A549 (cell line): ENCODE measurements around the gene UNKL. TPM values are rescaled to one million over a fixed set of nuclear protein-coding genes. Genes with fewer than 3 reads are reported as not detected.

Experiments used
- ATAC-seq, 2 experiments: fragments of 200-7000 bp in 1 of 2; fragments of >200 bp in 1 of 2; cut with Nextera tagmentation in 1 of 2; cut with Tn5 transposase in 1 of 2; 3 replicates each; pipeline versions ENCODE4 v1.8.0 to v1.9.1; 2018 to 2020; ENCODE audit warnings: mild to moderate bottlenecking in 1 of 2, moderate library complexity in 1 of 2
- CTCF ChIA-PET: fragments of 300-600 bp; sonication (Branson Sonifier 250); formaldehyde crosslinking; extraction: SDS; loops from one replicate; lab custom pipeline; 2021; ENCODE audit warnings: antibody characterized with exemption, inconsistent platforms; lab: Yijun Ruan, JAX
- POLR2A ChIA-PET: fragments of 350-600 bp; formaldehyde crosslinking; extraction: SDS; loops from one replicate; lab custom pipeline; 2021; ENCODE audit warnings: antibody characterized with exemption, inconsistent platforms; lab: Yijun Ruan, JAX
- DNase-seq, 2 experiments: peaks; one replicate each; pipeline versions ENCODE4 v3.0.0 to v3.0.0-alpha.2; 2011 to 2016; ENCODE audit warnings: low read depth in 1 of 2, low spot score in 1 of 2
- FAIRE-seq: peaks from 2 replicates; lab custom pipeline; 2011; peaks lifted over from hg19 to GRCh38; lab: Jason Lieb, UNC
- H3K27ac ChIP-seq, 2 experiments: fragments of >200 bp; sonication (Bioruptor Twin); formaldehyde crosslinking; 3 replicates each; pipeline ENCODE4 v1.5.1; 2016 to 2017
- H3K4me1 ChIP-seq: fragments of >200 bp; sonication (Bioruptor Twin); formaldehyde crosslinking; 3 replicates; pipeline ENCODE4 v1.6.1; 2016
- H3K4me2 ChIP-seq: fragments of >200 bp; sonication (Bioruptor Twin); formaldehyde crosslinking; 3 replicates; pipeline ENCODE4 v1.6.1; 2016
- H3K4me3 ChIP-seq: fragments of >200 bp; sonication (Bioruptor Twin); formaldehyde crosslinking; 3 replicates; pipeline ENCODE4 v1.5.1; 2016
- H3K9me3 ChIP-seq: fragments of >200 bp; sonication (Bioruptor Twin); formaldehyde crosslinking; 3 replicates; pipeline ENCODE4 v1.6.1; 2016
- BCL3 ChIP-seq: fragments of >200 bp; sonication (Bioruptor Twin); formaldehyde crosslinking; IDR thresholded peaks from 3 replicates; pipeline ENCODE4 v1.6.1; 2016
- CBX8 ChIP-seq: fragments of 200-600 bp; sonication (generic); IDR thresholded peaks from 2 replicates; pipeline ENCODE4 v1.6.1; 2016
- CEBPB ChIP-seq, 2 experiments: fragments of >200 bp in 1 of 2; sonication (Bioruptor Twin) in 1 of 2; formaldehyde crosslinking in 1 of 2; IDR thresholded peaks; 2 replicates each; pipeline ENCODE4 v1.6.1; 2012 to 2016
- CHD4 ChIP-seq: fragments of 200-600 bp; sonication (generic); IDR thresholded peaks from 2 replicates; pipeline ENCODE4 v1.6.1; 2016; ENCODE audit warnings: antibody characterized with exemption, mild to moderate bottlenecking, borderline replicate concordance
- EHF ChIP-seq: fragments of 250-450 bp; sonication (Bioruptor Pico); IDR thresholded peaks from 2 replicates; pipeline ENCODE4 v1.5.0; 2020; ENCODE audit warnings: mild to moderate bottlenecking
- EP300 ChIP-seq, 2 experiments: fragments of >200 bp; sonication (Bioruptor Twin); formaldehyde crosslinking; IDR thresholded peaks; 2 replicates in 1 of 2; 3 replicates in 1 of 2; pipeline ENCODE4 v1.6.1; 2016 to 2017
- FOSB ChIP-seq: fragments of 250-450 bp; sonication (Bioruptor Pico); IDR thresholded peaks from 2 replicates; pipeline ENCODE4 v1.5.0; 2020; ENCODE audit warnings: mild to moderate bottlenecking, moderate library complexity
- HDAC2 ChIP-seq: fragments of 200-600 bp; sonication (generic); IDR thresholded peaks from 2 replicates; pipeline ENCODE4 v1.6.1; 2016
- HEYL ChIP-seq: fragments of 250-450 bp; sonication (Bioruptor Pico); IDR thresholded peaks from 2 replicates; pipeline ENCODE4 v1.8.0; 2021; ENCODE audit warnings: mild to moderate bottlenecking, moderate library complexity
- HOXB13 ChIP-seq: fragments of 250-450 bp; sonication (Bioruptor Pico); IDR thresholded peaks from 2 replicates; pipeline ENCODE4 v1.5.0; 2020; ENCODE audit warnings: low read depth, mild to moderate bottlenecking, moderate library complexity
- KDM1A ChIP-seq: fragments of 200-600 bp; sonication (generic); IDR thresholded peaks from 2 replicates; pipeline ENCODE4 v1.6.1; 2016; ENCODE audit warnings: low read depth, mild to moderate bottlenecking
- KDM5A ChIP-seq: fragments of 200-600 bp; sonication (generic); IDR thresholded peaks from 2 replicates; pipeline ENCODE4 v1.6.1; 2016; ENCODE audit warnings: antibody characterized with exemption, mild to moderate bottlenecking
- MAZ ChIP-seq: fragments of 150-350 bp; IDR thresholded peaks from 2 replicates; pipeline ENCODE4 v1.6.1; 2014; ENCODE audit warnings: antibody characterized with exemption, low read depth, low read length, borderline replicate concordance
- MYC ChIP-seq: IDR thresholded peaks from 2 replicates; pipeline ENCODE4 v1.6.1; 2012; ENCODE audit warnings: mild to moderate bottlenecking, inconsistent platforms, low read length, improper control_type of control experiment, borderline replicate concordance
- NFE2L2 ChIP-seq: fragments of 150-350 bp; conservative IDR thresholded peaks from 2 replicates; pipeline ENCODE4 v1.6.1; 2014; ENCODE audit warnings: low read length
- NR3C1 ChIP-seq: fragments of >200 bp; sonication (Bioruptor Twin); formaldehyde crosslinking; IDR thresholded peaks from 3 replicates; pipeline ENCODE4 v1.6.1; 2017
- POLR2A ChIP-seq: IDR thresholded peaks from 2 replicates; pipeline ENCODE4 v1.6.1; 2012; ENCODE audit warnings: mild to moderate bottlenecking, low read length
- RCOR1 ChIP-seq: fragments of 150-350 bp; IDR thresholded peaks from 2 replicates; pipeline ENCODE4 v1.6.1; 2014; ENCODE audit warnings: antibody characterized with exemption, low read length, low read depth
- RFX5 ChIP-seq: fragments of 450-650 bp; IDR thresholded peaks from 2 replicates; pipeline ENCODE4 v1.7.1; 2014; ENCODE audit warnings: antibody characterized with exemption, mild to moderate bottlenecking, moderate library complexity
- RNF2 ChIP-seq: fragments of 200-600 bp; sonication (generic); IDR thresholded peaks from 2 replicates; pipeline ENCODE4 v1.6.1; 2016; ENCODE audit warnings: low read depth, mild to moderate bottlenecking, antibody characterized with exemption, moderate library complexity, borderline replicate concordance
- SMC3 ChIP-seq: fragments of >200 bp; sonication (Bioruptor Twin); formaldehyde crosslinking; IDR thresholded peaks from 3 replicates; pipeline ENCODE4 v1.6.1; 2018; ENCODE audit warnings: inconsistent platforms
- USF2 ChIP-seq: fragments of 450-650 bp; IDR thresholded peaks from 2 replicates; pipeline ENCODE4 v1.6.1; 2014; ENCODE audit warnings: antibody characterized with exemption
- WGBS: methylation state at CpG from one replicate; pipeline ENCODE4 v1.1.6; 2017; ENCODE audit errors: missing lambda C conversion rate; 5-methylcytosine and 5-hydroxymethylcytosine counted together
- polyA plus RNA-seq, 4 experiments: library from polyadenylated mRNA; depleted of rRNA in 3 of 4; stranded (reverse); fragments of >200 nt; fragmentation: RNase III in 1 of 4; extraction: RNeasy Plus Mini Kit Qiagen cat#74134 plus additional on column Dnase treatment in 1 of 4; gene quantifications; 2 replicates in 3 of 4; 3 replicates in 1 of 4; pipeline ENCODE4 v1.2.3, GENCODE V29; 2011 to 2017
- TF ChIP-seq, protein P1 (sequence below): IDR thresholded peaks from 2 replicates; pipeline ENCODE4 v1.6.1; 2012; ENCODE audit warnings: low read depth, borderline replicate concordance
- TF ChIP-seq, protein P2 (sequence below): IDR thresholded peaks from 2 replicates; pipeline ENCODE4 v1.6.1; 2012
- TF ChIP-seq, protein P3 (sequence below): IDR thresholded peaks from 2 replicates; pipeline ENCODE4 v1.6.1; 2012
- TF ChIP-seq, protein P4 (sequence below): fragments of 250-450 bp; sonication (Bioruptor Pico); IDR thresholded peaks from 2 replicates; pipeline ENCODE4 v1.5.0; 2020; ENCODE audit warnings: low read depth, mild to moderate bottlenecking, moderate library complexity

The UNKL gene
- polyA plus RNA-seq, 2 of the 4 experiments (the other 2 are of a cell fraction): 20.7 to 37.6 TPM

DNA sequence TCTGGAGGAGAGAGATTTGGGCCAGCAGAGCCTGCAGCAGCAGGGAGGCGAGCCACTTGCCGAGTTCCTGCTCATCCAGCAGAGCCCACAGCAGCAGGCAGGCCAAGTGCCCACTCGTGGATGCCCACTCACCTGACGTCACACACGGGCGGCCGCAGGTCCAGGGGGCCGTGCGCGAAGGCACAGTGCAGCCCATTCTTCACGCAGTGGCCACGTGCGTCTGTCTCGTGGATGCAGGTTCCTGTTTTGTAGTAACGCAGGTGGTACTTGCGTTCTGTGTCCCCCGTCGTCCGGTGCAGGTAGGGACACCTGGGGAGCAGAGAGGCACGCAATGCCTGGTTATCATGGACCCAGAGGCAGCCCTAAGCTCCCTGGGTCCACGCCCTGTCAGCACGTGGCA lies 11.5 kb downstream of the UNKL start:
- no peak for FAIRE-seq
- POLR2A ChIA-PET: no interaction called here

GRCh38 chr16:1401758-1402154 lies 12.7 kb downstream of the UNKL start:
- no peak for TF ChIP-seq CBX8
- no peak for TF ChIP-seq NFE2L2
- TF ChIP-seq NR3C1: no peak
- TF ChIP-seq CHD4: no peak
- TF ChIP-seq, protein P1, sequence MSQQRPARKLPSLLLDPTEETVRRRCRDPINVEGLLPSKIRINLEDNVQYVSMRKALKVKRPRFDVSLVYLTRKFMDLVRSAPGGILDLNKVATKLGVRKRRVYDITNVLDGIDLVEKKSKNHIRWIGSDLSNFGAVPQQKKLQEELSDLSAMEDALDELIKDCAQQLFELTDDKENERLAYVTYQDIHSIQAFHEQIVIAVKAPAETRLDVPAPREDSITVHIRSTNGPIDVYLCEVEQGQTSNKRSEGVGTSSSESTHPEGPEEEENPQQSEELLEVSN: no peak
- TF ChIP-seq FOSB: no peak
- TF ChIP-seq SMC3: no peak
- TF ChIP-seq RFX5: no peak
- TF ChIP-seq EP300 (IDR thresholded peaks at IDR 0.05): no peak
- TF ChIP-seq MYC: no peak
- TF ChIP-seq EHF (CRISPR knock-in tag): no peak
- no peak for TF ChIP-seq POLR2A
- Histone ChIP-seq H3K27ac (no peak overlapping the region), H3K4me1 (no peaks in the 10 kb centered on the region), H3K4me3 (no peak overlapping the region), H3K9me3 (no peaks in the 10 kb centered on the region), H3K4me2 (no peak overlapping the region)
- no peak for ATAC-seq
- no peak for FAIRE-seq
- ChIA-PET POLR2A (no interaction called here), CTCF (interaction anchor here (0.5 to 1.4 kb wide), 6 partner anchors 11 to 1191 kb away, joined by 3 to 6 read pairs (median 4); no protein-coding TSS in a partner anchor)
- no peak for DNase-seq
- 86% methylated on average over 13 of the region's 13 CpGs for WGBS

More for the DNA sequence above, 11.5 kb downstream of the UNKL start:
- CTCF ChIA-PET: interaction anchor here (1.0 to 1.2 kb wide), 2 partner anchors 8 to 22 kb away, joined by 3 read pairs; no protein-coding TSS in a partner anchor
- DNase-seq: no peak
- Histone ChIP-seq H3K4me3 (no peak overlapping the region), H3K9me3 (no peaks in the 10 kb centered on the region), H3K4me1 (peaks cover 4% of the 10 kb centered on the region; the same call in 1 of the 3 replicates)
- TF ChIP-seq HDAC2: no peak
- no peak for TF ChIP-seq BCL3
- no peak for TF ChIP-seq HOXB13 (CRISPR knock-in tag)
- no peak for TF ChIP-seq USF2
- TF ChIP-seq MAZ: no peak
- no peak for TF ChIP-seq EP300 (IDR thresholded peaks at IDR 0.05)
- no peak for TF ChIP-seq CEBPB (IDR thresholded peaks at IDR 0.05)
- TF ChIP-seq RNF2: no peak
- TF ChIP-seq, protein P2, sequence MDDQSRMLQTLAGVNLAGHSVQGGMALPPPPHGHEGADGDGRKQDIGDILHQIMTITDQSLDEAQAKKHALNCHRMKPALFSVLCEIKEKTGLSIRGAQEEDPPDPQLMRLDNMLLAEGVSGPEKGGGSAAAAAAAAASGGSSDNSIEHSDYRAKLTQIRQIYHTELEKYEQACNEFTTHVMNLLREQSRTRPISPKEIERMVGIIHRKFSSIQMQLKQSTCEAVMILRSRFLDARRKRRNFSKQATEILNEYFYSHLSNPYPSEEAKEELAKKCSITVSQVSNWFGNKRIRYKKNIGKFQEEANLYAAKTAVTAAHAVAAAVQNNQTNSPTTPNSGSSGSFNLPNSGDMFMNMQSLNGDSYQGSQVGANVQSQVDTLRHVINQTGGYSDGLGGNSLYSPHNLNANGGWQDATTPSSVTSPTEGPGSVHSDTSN: no peak
- TF ChIP-seq KDM5A: no peak
- no peak for TF ChIP-seq HEYL (CRISPR knock-in tag)
- TF ChIP-seq, protein P3, sequence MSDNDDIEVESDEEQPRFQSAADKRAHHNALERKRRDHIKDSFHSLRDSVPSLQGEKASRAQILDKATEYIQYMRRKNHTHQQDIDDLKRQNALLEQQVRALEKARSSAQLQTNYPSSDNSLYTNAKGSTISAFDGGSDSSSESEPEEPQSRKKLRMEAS: no peak
- TF ChIP-seq, protein P4, sequence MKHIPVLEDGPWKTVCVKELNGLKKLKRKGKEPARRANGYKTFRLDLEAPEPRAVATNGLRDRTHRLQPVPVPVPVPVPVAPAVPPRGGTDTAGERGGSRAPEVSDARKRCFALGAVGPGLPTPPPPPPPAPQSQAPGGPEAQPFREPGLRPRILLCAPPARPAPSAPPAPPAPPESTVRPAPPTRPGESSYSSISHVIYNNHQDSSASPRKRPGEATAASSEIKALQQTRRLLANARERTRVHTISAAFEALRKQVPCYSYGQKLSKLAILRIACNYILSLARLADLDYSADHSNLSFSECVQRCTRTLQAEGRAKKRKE (CRISPR knock-in tag): no peak
- TF ChIP-seq RCOR1: no peak
- no peak for TF ChIP-seq KDM1A
- TF ChIP-seq MYC: no peak
- TF ChIP-seq, all 56 proteins: peak for 0
- no peak for ATAC-seq
- Histone ChIP-seq H3K4me2 (no peak overlapping the region), H3K27ac (no peak overlapping the region)
- WGBS: 87% methylated on average over 16 of the region's 22 CpGs
